ENCODE measurements around the gene OR2A5. TPM values are rescaled to one million over a fixed set of nuclear protein-coding genes. Genes with fewer than 3 reads are reported as not detected.
"Not testable (repeated sequence)": the region's sequence is repeated elsewhere in the genome, so short reads cannot be mapped to it uniquely, and the experiment has no call there.

OR2A5 gene, protein sequence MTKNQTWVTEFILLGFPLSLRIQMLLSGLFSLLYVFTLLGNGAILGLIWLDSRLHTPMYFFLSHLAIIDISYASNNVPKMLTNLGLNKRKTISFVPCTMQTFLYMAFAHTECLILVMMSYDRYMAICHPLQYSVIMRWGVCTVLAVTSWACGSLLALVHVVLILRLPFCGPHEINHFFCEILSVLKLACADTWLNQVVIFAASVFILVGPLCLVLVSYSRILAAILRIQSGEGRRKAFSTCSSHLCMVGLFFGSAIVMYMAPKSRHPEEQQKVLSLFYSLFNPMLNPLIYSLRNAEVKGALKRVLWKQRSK
- total RNA-seq = not detected
- long read RNA-seq = 0 reads

DNA sequence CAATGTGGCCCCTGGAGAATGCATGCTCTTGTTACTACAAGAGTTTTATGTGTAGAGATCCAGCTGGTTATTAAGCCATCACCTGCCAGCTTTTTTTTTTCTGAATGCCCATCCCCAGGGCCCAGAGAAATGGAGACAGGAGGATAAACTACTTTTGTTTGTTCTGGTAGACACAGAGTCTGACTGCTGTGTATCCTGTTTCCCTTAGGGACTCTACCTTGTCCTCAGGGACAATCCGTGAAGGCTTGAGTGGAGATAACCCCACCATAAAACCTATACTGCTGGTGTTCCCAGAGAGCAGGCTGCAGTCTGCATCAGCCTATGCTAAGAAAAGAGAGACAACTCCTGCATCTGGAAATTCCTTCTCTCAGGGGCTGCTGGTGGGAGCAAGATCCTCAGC is at the start of gene OR2A5:
OR2A5 (plus strand) TSS at position 301 of the 400 bp plus-strand sequence. CDS start 1,454 bp downstream, outside the sequence.
- intact Hi-C loops (cut with DNase I, micrococcal nuclease) = no loop called here
- DNase-seq (no peak), ATAC-seq (no peak)

DNA sequence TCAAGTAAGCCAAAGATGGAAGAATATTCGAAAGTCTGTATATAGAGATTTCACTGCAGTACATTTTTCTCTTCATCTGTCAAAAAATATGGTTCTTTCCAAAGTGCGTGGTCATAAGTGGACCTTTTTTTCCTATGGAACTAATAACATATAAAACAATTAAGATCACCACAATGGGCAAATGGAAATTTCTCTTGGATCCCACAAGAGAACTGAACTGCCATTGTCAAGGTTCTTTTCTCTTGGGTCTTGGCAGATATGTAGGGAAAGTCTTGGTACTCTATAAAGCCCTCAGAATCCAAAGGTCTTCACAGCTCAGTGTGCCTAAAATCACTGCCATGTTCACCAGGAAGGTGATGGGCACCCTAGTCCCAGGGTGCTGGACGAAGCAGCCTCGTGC is 48.7 kb upstream of the OR2A5 start, which contains the start of gene OR6B1:
OR6B1 (plus strand) TSS at position 301 of the 400 bp plus-strand sequence. CDS start 3,677 bp downstream, outside the sequence.
- ATAC-seq = no peak
- no peak for DNase-seq
- intact Hi-C loops (cut with DNase I, micrococcal nuclease) = no loop called here

DNA sequence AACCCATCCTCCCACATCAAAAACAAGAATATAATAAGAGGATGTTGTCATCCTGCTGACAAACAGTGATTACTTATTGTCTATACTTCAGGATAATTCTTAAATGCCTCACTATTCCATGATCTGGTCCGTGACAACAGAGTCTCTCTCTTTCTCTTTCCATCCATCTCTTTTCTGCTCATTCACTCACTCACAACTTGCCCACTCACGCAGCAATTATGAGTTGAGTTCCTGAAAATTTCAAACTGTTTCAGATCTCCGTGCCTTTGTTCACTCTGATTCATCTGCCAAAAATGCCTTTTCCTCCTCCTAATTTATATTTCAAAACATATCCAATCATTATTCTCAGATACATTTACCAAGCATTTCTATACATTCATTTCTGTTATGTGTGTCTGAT is 47.2 kb upstream of the OR2A5 start:
- no peak for DNase-seq
- ATAC-seq = no peak
- intact Hi-C loops (cut with DNase I, micrococcal nuclease) = no loop called here

DNA sequence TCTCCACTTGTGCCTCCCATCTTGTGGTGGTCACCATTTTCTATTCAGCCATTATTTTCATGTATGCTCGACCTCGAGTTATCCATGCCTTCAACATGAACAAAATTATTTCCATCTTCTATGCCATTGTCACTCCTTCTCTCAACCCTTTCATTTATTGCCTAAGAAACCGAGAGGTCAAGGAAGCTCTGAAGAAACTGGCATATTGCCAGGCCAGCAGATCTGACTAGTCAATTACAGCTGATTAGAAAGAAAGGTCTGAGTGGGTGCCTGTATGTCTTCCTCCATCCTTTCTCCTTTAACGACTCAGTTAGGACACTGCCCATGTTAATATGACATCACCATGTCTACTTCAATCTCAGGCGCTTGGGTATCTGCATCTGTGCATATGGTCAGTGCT is 44.0 kb upstream of the OR2A5 start:
- no peak for DNase-seq
- intact Hi-C loops (cut with DNase I, micrococcal nuclease) = no loop called here
- ATAC-seq = no peak

DNA sequence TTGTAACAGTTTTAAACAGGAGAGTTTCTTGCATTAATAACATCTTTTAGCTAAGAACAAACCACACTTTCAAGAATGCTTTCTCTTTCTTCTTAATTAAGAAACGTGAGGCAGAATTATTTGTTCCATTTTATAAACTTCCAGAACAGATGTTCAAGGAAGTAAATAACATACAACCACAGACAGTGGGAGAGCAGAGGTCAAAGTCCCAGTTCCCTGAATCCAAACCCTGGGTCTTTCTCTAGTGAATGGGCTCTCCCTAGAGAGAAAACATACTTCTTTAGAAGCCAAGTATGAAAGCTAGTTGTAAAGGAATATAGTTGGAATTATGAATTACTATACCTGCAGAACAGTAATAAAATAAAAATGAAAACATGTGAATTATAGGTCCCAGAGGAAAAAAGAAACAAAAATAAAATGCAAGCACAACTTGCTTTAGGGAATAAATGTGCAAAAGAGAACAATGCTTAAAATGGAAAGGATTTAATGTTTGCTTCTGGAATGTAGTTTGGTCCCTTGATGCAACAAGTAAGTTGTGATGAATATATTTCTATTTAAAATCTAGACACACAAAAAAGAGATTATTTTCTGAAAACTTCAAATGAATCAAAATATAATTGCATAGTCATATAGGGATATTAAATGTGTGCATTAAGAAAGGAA is 42.6 kb upstream of the OR2A5 start:
- intact Hi-C loops (cut with DNase I, micrococcal nuclease) = no loop called here
- DNase-seq = no peak
- peak; percentile 49 for ATAC-seq

DNA sequence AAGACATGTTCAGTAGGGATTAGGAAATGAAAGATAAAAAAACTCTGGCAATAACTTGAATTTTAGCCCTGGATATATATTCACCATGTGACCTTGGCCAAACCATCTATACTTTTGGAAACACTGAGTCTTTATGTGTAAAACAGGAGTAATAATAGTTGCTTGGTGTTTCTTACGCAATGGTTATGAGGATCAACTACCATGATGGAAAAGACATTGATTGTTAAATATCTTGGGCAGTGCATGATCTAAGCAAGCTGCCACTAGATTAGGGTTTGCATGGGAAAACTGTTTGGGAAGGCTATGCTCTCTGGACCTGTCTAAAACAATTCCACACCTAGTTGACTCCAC is 42.1 kb upstream of the OR2A5 start:
- ATAC-seq = no peak
- no peak for DNase-seq
- intact Hi-C loops (cut with DNase I, micrococcal nuclease) = no loop called here

DNA sequence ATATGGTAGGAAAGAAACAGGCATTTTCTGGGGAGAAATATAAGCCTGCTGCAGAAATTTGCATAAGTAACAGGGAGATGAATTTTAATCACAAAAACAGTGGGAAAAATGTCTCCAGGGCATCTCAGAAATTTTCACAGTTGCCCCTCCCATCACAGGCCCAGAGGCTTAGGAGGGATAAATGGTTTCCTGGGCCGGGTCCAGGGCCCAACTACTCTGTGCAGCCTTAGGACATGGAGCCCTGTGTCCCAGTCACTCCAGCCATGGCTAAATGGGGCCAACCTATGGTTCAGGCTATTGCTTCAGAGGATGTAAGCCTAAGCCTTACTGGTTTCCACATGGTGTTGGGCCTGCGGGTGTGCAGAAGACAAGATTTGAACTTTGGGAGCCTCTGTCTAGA is 39.4 kb upstream of the OR2A5 start:
- DNase-seq = no peak
- intact Hi-C loops (cut with DNase I, micrococcal nuclease) = no loop called here
- no peak for ATAC-seq

DNA sequence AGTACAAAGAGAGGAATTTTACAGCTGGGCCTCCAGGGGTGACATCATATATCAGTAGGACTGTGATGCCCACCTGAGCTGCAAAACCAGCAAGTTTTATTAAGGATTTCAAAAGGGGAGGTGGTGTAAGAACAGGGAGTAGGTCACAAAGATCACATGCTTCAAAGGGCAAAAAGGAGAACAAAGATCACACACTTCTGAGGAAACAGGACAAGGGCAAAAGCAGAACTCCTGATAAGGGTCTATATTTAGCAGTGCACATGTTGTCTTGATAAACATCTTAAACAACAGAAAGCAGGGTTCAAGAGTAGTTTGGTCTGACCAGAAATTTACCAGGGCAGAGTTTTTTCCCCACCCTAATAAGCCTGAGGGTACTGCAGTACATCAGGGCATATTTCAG is 38.7 kb upstream of the OR2A5 start:
- DNase-seq; ATAC-seq; intact Hi-C loops (cut with DNase I, micrococcal nuclease): not testable (repeated sequence)

DNA sequence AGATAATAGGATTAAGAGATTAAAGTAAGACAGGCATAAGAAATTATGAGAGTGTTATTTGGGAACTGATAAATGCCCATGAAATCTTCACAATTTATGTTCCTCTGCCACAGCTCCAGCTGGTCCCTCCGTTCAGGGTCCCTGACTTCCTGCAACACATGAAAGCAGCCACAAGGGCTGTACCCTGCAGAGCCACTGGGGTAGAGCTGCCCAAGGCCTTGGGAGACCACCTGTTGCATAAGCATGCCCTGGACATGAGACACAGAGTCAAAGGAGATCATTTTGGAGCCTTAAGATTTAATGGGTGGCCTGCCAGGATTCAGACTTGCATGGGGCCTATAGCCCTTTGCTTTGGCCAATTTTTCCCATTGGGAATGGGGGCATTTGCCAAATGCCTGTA is 37.9 kb upstream of the OR2A5 start:
- ATAC-seq; DNase-seq; intact Hi-C loops (cut with DNase I, micrococcal nuclease): not testable (repeated sequence)

DNA sequence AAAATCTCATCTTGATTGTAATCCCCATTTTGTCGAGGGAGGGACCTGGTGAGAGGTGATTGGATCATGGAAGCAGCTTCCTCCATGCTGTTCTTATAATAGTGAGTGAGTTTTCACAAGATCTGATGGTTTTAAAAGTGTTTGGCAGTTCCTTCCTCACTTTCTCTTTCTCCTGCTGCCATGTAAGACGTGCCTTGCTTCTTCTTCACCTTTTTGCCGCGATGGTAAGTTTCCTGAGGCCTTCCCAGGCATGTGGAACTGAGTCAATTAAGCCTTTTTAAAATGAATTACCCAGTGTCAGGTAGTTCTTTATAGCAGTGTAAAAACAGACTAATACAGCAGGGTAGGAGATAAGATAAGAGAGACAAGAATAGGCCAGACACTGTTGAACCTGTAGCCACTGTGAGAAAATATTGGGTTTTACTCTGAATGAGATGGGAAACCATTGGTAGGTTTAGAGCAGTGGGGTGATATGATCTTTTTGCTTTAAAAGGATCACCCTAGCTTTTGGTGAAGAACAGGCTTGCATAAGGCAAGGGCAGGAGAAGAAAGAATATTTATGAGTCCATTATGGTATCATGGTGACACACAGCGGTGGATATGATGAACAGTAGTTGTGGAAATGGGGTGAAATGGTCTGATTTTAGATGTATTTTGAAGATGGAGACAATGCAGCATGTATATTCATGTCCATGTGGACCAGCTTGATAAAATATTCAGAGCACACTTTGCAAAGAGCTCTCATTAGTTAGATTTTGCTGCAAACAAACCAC is 37.1 kb upstream of the OR2A5 start:
- DNase-seq = no peak
- no peak for ATAC-seq
- intact Hi-C loops (cut with DNase I, micrococcal nuclease) = no loop called here

DNA sequence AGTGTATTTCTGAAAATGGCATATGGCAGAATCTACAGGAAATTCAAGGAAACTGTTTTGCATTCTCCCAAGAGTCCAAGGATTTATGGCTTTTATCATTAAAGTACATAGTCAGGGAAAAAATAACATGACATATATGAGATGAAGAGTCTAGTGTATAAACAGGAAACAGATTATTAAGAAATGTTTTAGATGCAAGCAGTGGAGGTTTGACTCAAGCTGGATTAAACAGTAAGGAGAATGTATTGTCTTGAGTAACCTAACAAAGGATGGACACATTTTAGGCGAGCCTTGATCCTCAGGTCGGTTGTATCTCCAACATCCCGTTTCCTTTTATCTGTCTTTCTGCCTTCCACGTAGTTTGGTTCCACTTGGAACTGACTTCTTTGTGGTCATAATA is 30.7 kb upstream of the OR2A5 start:
- DNase-seq (no peak), ATAC-seq (no peak)
- intact Hi-C loops (cut with DNase I, micrococcal nuclease) = no loop called here

DNA sequence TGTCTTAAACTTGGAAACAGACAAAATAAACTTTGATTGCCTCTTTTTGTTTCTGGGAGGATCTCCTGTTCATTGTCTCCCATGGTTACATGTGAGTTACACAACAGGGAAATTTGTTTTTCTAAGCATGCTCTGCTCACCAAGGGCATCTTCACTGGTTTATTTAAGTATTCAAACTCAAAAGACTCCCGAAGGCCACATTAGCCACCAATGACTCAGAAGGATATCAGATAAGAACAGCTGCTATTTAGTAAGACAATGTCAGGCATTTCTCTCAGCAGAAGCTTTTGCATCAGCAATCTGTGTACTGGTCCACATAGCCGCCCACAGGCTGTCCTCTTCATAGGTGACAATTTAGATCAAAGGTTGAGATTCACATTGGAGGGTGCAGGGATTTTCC is 29.3 kb upstream of the OR2A5 start:
- intact Hi-C loops (cut with DNase I, micrococcal nuclease) = no loop called here
- DNase-seq (no peak), ATAC-seq (no peak)

DNA sequence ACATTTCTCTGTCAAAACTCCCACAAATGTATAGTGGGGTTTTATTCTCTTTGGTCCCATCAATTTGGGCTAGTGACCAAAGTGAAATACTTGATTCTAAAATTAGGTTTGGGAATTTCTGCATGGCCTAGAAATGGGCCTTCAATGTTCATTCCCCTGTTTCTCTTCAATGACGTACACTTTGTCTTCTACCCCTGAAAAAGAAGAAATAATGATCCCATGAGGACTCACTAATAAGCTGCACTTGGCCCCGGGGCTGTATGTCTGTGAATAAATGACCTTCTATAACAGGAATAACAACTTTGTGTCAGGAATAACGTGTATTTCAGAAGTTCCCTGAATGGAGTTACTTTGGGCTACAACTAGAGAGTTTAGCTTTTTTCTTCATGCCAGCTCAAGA is 28.4 kb upstream of the OR2A5 start:
- ATAC-seq (no peak), DNase-seq (no peak)
- intact Hi-C loops (cut with DNase I, micrococcal nuclease) = no loop called here

DNA sequence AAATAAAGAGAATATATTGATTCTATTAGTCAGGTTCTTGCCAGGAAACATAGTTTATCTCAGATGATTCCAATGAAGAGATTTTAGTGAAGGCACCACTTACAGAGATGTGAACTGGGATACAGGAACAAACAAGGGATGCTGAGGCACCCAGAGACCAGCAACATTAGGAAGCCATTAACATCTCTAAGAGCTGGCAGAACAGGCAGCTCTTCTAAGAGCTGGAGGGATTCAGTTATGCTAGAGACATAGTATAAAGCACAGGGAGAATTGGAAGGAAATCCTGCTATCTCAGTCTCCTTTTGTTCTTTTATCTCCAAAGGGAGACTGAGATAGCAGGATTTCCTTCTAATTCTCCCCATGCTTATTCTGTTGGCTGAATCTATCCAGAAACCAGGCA is 26.6 kb upstream of the OR2A5 start:
- intact Hi-C loops (cut with DNase I, micrococcal nuclease) = no loop called here
- ATAC-seq (no peak), DNase-seq (no peak)

DNA sequence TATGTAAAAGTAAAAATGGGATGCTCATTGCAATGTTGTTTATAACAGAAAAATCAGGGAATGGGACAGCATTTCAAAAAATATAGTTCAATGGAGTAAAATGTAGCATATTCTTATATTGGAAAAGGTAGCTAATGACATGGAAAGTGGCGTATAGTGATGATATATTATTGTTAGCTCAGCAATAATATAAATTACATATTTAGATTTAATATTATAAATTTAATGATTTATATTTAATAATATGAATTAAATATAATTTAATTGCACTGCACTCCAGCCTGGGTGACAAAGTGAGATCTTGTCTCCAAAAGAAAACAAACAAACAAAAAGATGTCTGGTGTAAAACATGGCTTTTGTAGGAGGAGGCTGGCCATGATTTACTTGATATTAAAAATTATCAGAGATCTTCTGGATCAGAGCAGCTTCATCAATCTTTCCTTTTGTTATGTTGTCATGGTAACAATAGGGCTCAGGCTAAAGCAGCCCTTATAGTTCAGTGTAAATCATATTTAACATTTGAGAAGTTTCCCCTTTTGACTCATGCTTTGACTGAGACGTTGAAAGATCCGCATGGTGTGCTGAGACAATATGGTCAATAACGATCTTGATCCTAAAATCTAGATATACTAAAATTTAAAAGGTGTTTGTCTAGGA is 25.4 kb upstream of the OR2A5 start:
- intact Hi-C loops (cut with DNase I, micrococcal nuclease) = no loop called here
- DNase-seq (no peak), ATAC-seq (no peak)

DNA sequence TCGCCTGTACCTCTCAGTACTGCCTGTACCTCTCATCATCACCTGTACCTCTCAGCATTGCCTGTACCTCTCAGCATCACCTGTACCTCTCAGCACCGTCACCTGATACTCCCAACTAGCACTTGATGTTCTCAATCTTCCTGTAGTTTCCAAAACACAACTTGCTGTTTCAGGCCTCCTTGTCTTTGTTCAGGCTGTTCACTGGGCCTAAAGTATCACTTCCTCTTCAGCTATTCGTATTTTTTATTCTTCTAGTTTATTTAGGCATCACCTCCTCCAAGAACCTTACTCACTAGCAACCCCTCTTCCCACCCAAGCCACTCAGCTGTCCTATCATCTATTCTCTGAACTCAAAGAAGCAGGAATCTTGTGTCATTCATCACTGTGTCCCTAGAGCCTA is 24.5 kb upstream of the OR2A5 start:
- DNase-seq = no peak
- no peak for ATAC-seq
- intact Hi-C loops (cut with DNase I, micrococcal nuclease) = no loop called here

DNA sequence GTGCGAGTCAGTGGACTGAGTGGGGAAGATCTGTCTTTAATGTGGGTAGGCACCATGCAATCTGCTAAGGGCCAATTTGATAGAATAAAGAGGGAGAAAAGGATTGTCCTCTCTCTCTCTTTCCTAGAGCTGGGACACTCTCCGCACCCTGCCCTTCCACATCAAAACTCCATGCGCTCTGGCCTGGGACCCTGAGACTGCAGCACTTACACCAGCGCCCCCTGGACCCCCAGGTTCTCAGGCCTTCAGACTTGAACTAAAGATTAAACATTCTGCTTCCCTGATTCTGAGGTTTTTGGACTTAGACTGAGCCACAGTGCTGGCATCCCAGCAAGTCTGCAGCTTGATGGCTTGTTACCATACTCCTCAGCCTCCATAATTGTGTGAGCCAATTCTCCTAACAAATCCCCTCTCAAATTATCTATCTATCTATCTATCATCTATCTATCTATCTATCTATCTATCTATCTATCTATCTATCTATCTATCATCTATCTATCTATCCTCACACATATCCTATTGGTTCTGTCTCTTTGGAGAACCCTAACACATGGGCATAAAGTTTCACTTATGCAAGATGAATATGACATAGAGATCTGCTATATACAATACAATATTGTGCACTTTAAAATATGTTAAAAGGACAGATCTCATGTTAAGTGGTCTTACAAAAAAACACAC is 22.4 kb upstream of the OR2A5 start:
- ATAC-seq (no peak), DNase-seq (no peak)
- intact Hi-C loops (cut with DNase I, micrococcal nuclease) = no loop called here

DNA sequence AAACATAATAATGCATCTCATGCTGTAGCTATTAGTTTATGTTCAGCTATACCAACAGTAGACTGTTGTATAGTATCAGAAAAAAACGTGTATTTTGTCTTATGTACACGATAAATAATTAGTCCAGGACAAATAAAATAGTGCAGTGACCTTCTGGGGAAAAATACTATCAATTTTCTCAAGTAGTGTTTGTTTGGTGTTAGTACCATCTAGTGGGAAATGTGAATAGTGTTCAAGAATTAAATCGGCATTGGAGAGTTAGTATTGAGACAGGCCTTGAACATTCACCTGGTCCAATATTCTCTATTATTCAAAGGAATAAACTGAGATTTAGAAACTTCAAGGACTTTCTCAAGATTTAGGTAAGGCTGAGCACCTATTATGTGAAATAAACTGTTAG is 21.7 kb upstream of the OR2A5 start:
- DNase-seq (no peak), ATAC-seq (peak; percentile 32)
- intact Hi-C loops (cut with DNase I, micrococcal nuclease) = no loop called here

DNA sequence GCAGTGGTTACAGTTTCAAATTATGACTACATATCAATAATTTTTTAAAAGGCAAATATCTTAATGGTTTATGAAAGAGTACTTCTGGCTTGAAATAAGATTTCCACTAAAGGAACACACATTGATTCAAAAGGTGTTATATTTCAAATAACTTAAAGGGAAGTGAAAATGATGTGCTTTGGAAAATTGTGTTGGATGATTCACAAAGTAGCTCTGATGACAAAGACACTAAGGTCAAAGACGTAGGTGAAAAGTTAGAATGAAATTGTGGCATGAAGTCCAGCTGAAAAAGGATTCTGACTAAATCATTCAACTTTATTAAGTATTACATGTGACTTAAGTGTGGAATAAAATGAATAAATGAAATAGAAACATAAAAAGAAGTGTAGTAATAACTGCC is 20.8 kb upstream of the OR2A5 start:
- ATAC-seq (no peak), DNase-seq (no peak)
- intact Hi-C loops (cut with DNase I, micrococcal nuclease) = no loop called here

Measured in left colon (tissue), 2 donors.